Common myeloid progenitor, CD34-positive (primary cell): ENCODE results near the gene SOCS1.

Experiments
- CTCF ChIA-PET: fragments of 350-600 bp; sonication (Branson Sonifier 250); formaldehyde crosslinking; loops from one replicate; lab custom pipeline; 2021; ENCODE audit warnings: antibody characterized with exemption; lab: Charles Lee
- POLR2A ChIA-PET: fragments of 350-600 bp; sonication (Branson Sonifier 250); formaldehyde crosslinking; loops from one replicate; lab custom pipeline; 2021; ENCODE audit warnings: antibody characterized with exemption; lab: Charles Lee
- DNase-seq, 3 donors: peaks; one replicate each; pipeline versions ENCODE4 v3.0.0 to v3.0.0-alpha.2; 2013
- H3K27ac ChIP-seq, 2 experiments: 1 replicate in 1 of 2; 2 replicates in 1 of 2; pipeline ENCODE4 v1.7.0; 2013; ENCODE audit warnings: inconsistent platforms in 2 of 2, low read length in 2 of 2, mild to moderate bottlenecking in 2 of 2, low read depth in 1 of 2, moderate library complexity in 1 of 2; ENCODE audit not compliant: severe bottlenecking in 2 of 2, insufficient read depth in 1 of 2, poor library complexity in 1 of 2
- H3K27me3 ChIP-seq, 5 experiments: replicated peaks in 2 of 5; 1 replicate in 3 of 5; 2 replicates in 2 of 5; pipeline versions ENCODE4 v1.6.1 to v1.7.0; 2013; ENCODE audit warnings: low read length in 4 of 5, mild to moderate bottlenecking in 2 of 5, moderate library complexity in 2 of 5, inconsistent platforms in 1 of 5; ENCODE audit not compliant: insufficient read depth in 5 of 5, control insufficient read depth in 4 of 5
- H3K36me3 ChIP-seq, 4 experiments: 1 replicate in 2 of 4; 2 replicates in 2 of 4; pipeline versions ENCODE4 v1.6.1 to v1.7.0; 2013; ENCODE audit warnings: low read length in 3 of 4, control low read depth in 1 of 4, mild to moderate bottlenecking in 1 of 4; ENCODE audit not compliant: control insufficient read depth in 4 of 4, insufficient read depth in 4 of 4
- H3K4me1 ChIP-seq, 4 experiments: 1 replicate in 3 of 4; 2 replicates in 1 of 4; pipeline versions ENCODE4 v1.6.1 to v1.7.1; 2013; ENCODE audit warnings: low read length in 3 of 4, mild to moderate bottlenecking in 3 of 4, control low read depth in 1 of 4, inconsistent platforms in 1 of 4, moderate library complexity in 1 of 4; ENCODE audit not compliant: control insufficient read depth in 4 of 4, insufficient read depth in 4 of 4; ENCODE audit errors: control extremely low read depth in 1 of 4
- H3K4me3 ChIP-seq, 7 experiments: 1 replicate in 4 of 7; 2 replicates in 3 of 7; pipeline versions ENCODE4 v1.5.1 to v1.7.0; 2013; ENCODE audit warnings: mild to moderate bottlenecking in 7 of 7, low read length in 6 of 7, moderate library complexity in 6 of 7, inconsistent platforms in 2 of 7, low read depth in 2 of 7, control low read depth in 1 of 7; ENCODE audit not compliant: insufficient read depth in 4 of 7, control insufficient read depth in 1 of 7; ENCODE audit errors: extremely low read depth in 1 of 7
- H3K9me3 ChIP-seq, 5 experiments: 1 replicate in 4 of 5; 2 replicates in 1 of 5; pipeline versions ENCODE4 v1.6.1 to v1.7.1; 2013; ENCODE audit warnings: low read length in 4 of 5, mild to moderate bottlenecking in 2 of 5, inconsistent platforms in 1 of 5, low read depth in 1 of 5, moderate library complexity in 1 of 5; ENCODE audit not compliant: control insufficient read depth in 4 of 5, insufficient read depth in 2 of 5; ENCODE audit errors: control extremely low read depth in 1 of 5
- WGBS: methylation state at CpG from one replicate; pipeline ENCODE4 v1.1.5; 2013; ENCODE audit not compliant: insufficient coverage; 5-methylcytosine and 5-hydroxymethylcytosine counted together

The SOCS1 gene

GRCh38 chr16:11238272-11239202 is 17.5 kb downstream of the SOCS1 start:
- 98% methylated on average over 14 of the region's 15 CpGs for WGBS
- Histone ChIP-seq H3K4me3 (no peak overlapping the region), H3K4me1 (peaks cover 7 to 72% (median 32%) of the 10 kb centered on the region in 4 experiments), H3K27me3 (no peaks in the 10 kb centered on the region), H3K27ac (no peak overlapping the region), H3K9me3 (no peaks in the 10 kb centered on the region), H3K36me3 (no peaks in the 10 kb centered on the region)
- ChIA-PET POLR2A (no interaction called here), CTCF (interaction anchor here (1.0 to 1.5 kb wide), 3 partner anchors 15 to 42 kb away, joined by 3 to 6 read pairs (median 3); no protein-coding TSS in a partner anchor)
- DNase-seq = no peak

- ChIA-PET CTCF (interaction anchor here (1.1 to 2.0 kb wide), 2 partner anchors 19 to 110 kb away, joined by 3 to 7 read pairs; partner anchors contain the start of gene SOCS1), POLR2A (interaction anchor here (0.6 to 1.2 kb wide), 2 partner anchors 19 to 110 kb away, joined by 4 read pairs; partner anchors contain the start of gene SOCS1)
- WGBS = 78% methylated on average over 10 of the region's 10 CpGs
Measured at GRCh38 chr16:11236461-11237254, 19.3 kb downstream of the SOCS1 start.

GRCh38 chr16:11235703-11235991 is 20.4 kb downstream of the SOCS1 start:
- peak in 2 of 3 donors; percentile 67 to 72 for DNase-seq
- ChIA-PET POLR2A (interaction anchor here (0.7 to 1.2 kb wide), 2 partner anchors 20 to 123 kb away, joined by 4 to 6 read pairs; partner anchors contain the start of gene SOCS1), CTCF (interaction anchor here (1.1 to 2.0 kb wide), 3 partner anchors 20 to 109 kb away, joined by 3 to 7 read pairs (median 3); partner anchors contain the start of gene SOCS1)
- H3K4me1 ChIP-seq = peaks cover 6 to 80% (median 48%) of the 10 kb centered on the region in 4 experiments
- H3K36me3 ChIP-seq = no peaks in the 10 kb centered on the region
- H3K27ac ChIP-seq = no peak overlapping the region
- no peak overlapping the region for H3K4me3 ChIP-seq
- no peaks in the 10 kb centered on the region for H3K27me3 ChIP-seq
- no peaks in the 10 kb centered on the region for H3K9me3 ChIP-seq
- WGBS = no CpG with 5 or more reads among the region's 5 CpGs

More at GRCh38 chr16:11236461-11237254, 19.3 kb downstream of the SOCS1 start:
- no peak overlapping the region for H3K27ac ChIP-seq
- no peak for DNase-seq
- H3K4me1 ChIP-seq = peaks cover 7 to 80% (median 48%) of the 10 kb centered on the region in 4 experiments
- no peaks in the 10 kb centered on the region for H3K36me3 ChIP-seq
- H3K4me3 ChIP-seq = no peak overlapping the region
- H3K27me3 ChIP-seq = no peaks in the 10 kb centered on the region
- H3K9me3 ChIP-seq = no peaks in the 10 kb centered on the region

GRCh38 chr16:11234884-11235702 is 20.9 kb downstream of the SOCS1 start:
- no peak overlapping the region for H3K27ac ChIP-seq
- CTCF ChIA-PET = interaction anchor here (0.8 to 2.0 kb wide), 5 partner anchors 20 to 123 kb away, joined by 3 to 7 read pairs (median 3); partner anchors contain the start of gene SOCS1
- H3K4me3 ChIP-seq = no peak overlapping the region
- H3K9me3 ChIP-seq = no peaks in the 10 kb centered on the region
- DNase-seq = no peak
- WGBS = 98% methylated on average over 11 of the region's 13 CpGs
- POLR2A ChIA-PET = interaction anchor here (0.7 to 1.2 kb wide), 2 partner anchors 21 to 123 kb away, joined by 4 to 6 read pairs; partner anchors contain the start of gene SOCS1
- H3K36me3 ChIP-seq = no peaks in the 10 kb centered on the region
- no peaks in the 10 kb centered on the region for H3K27me3 ChIP-seq
- peaks cover 4 to 77% (median 43%) of the 10 kb centered on the region in 4 experiments for H3K4me1 ChIP-seq

- H3K4me3 ChIP-seq = peak overlapping the region in 1 of 7 experiments; percentile 1
- H3K9me3 ChIP-seq = no peaks in the 10 kb centered on the region
- DNase-seq = peak in 2 of 3 donors; percentile 65 to 71
- POLR2A ChIA-PET = interaction anchor here (1.5 kb wide), 1 partner anchor 22 kb away, joined by 8 read pairs; the partner anchor contains the start of gene SOCS1
- CTCF ChIA-PET = interaction anchor here (0.8 to 1.7 kb wide), 3 partner anchors 19 to 124 kb away, joined by 3 to 5 read pairs (median 3); no protein-coding TSS in a partner anchor
- WGBS = no CpG with 5 or more reads among the region's 8 CpGs
- H3K27me3 ChIP-seq = no peaks in the 10 kb centered on the region
- no peaks in the 10 kb centered on the region for H3K36me3 ChIP-seq
- H3K27ac ChIP-seq = peak overlapping the region in 1 of 2 experiments; percentile 77
- peaks cover 4 to 81% (median 43%) of the 10 kb centered on the region in 4 experiments for H3K4me1 ChIP-seq
Measured at GRCh38 chr16:11233727-11234376, 22.2 kb downstream of the SOCS1 start.
